Activated B cell treated with CpG ODN at 0.5 μM for 24 hours (primary cell): ENCODE data around the gene HOXD12. TPM values are rescaled to one million over a fixed set of nuclear protein-coding genes. Genes with fewer than 3 reads are reported as not detected.

Source experiments
- ATAC-seq: fragments of 200-7000 bp; cut with Tn5 transposase; one replicate; pipeline ENCODE4 v1.10.0; 2021; ENCODE audit warnings: low read depth, mild to moderate bottlenecking, moderate library complexity
- CTCF ChIA-PET: fragments of 350-600 bp; sonication (Branson Sonifier 250); formaldehyde crosslinking; loops from one replicate; lab custom pipeline; 2021; ENCODE audit warnings: antibody characterized with exemption; lab: Charles Lee
- POLR2A ChIA-PET: fragments of 350-600 bp; sonication (Branson Sonifier 250); formaldehyde crosslinking; loops from one replicate; lab custom pipeline; 2021; ENCODE audit warnings: antibody characterized with exemption; lab: Charles Lee
- DNase-seq: peaks from one replicate; pipeline ENCODE4 v3.0.0; 2022
- H3K27ac Mint-ChIP-seq: one replicate; pipeline ENCODE4 v1.8.0; 2020; ENCODE audit warnings: mixed read lengths
- H3K27me3 Mint-ChIP-seq: one replicate; pipeline ENCODE4 v1.8.0; 2021; ENCODE audit warnings: mixed read lengths
- H3K36me3 Mint-ChIP-seq: one replicate; pipeline ENCODE4 v1.8.0; 2021; ENCODE audit warnings: low read depth, mixed read lengths
- H3K4me1 Mint-ChIP-seq: one replicate; pipeline ENCODE4 v1.8.0; 2021; ENCODE audit warnings: mixed read lengths
- H3K4me3 Mint-ChIP-seq: one replicate; pipeline ENCODE4 v1.8.0; 2020; ENCODE audit warnings: mild to moderate bottlenecking, mixed read lengths
- H3K9me3 Mint-ChIP-seq: one replicate; pipeline ENCODE4 v1.8.0; 2020; ENCODE audit warnings: mixed read lengths
- intact Hi-C: fragments of 100-400 bp; cut with micrococcal nuclease; formaldehyde crosslinking; loops from one replicate; pipeline ENCODE4 v1.15.1; 2024
- total RNA-seq: library from RNA; stranded (reverse); gene quantifications from 2 replicates; pipeline ENCODE4 v1.2.3, GENCODE V29; 2022
- TF ChIP-seq, protein P1 (sequence below): fragments of 200-600 bp; IDR thresholded peaks from one replicate; pipeline ENCODE4 v1.8.0; 2022; ENCODE audit warnings: antibody characterized with exemption, mild to moderate bottlenecking

HOXD12 gene
- total RNA-seq, 1 donor from 2014 or later, result not detected

GRCh38 chr2:176067589-176068418 lies 31.8 kb upstream of the HOXD12 start:
- Mint-ChIP-seq H3K4me3 (no peak overlapping the region), H3K4me1 (peaks cover 3% of the 10 kb centered on the region), H3K36me3 (no peaks in the 10 kb centered on the region), H3K27me3 (peaks cover 68% of the 10 kb centered on the region), H3K27ac (no peak overlapping the region), H3K9me3 (no peaks in the 10 kb centered on the region)
- DNase-seq, result no peak
- TF ChIP-seq, protein P1, sequence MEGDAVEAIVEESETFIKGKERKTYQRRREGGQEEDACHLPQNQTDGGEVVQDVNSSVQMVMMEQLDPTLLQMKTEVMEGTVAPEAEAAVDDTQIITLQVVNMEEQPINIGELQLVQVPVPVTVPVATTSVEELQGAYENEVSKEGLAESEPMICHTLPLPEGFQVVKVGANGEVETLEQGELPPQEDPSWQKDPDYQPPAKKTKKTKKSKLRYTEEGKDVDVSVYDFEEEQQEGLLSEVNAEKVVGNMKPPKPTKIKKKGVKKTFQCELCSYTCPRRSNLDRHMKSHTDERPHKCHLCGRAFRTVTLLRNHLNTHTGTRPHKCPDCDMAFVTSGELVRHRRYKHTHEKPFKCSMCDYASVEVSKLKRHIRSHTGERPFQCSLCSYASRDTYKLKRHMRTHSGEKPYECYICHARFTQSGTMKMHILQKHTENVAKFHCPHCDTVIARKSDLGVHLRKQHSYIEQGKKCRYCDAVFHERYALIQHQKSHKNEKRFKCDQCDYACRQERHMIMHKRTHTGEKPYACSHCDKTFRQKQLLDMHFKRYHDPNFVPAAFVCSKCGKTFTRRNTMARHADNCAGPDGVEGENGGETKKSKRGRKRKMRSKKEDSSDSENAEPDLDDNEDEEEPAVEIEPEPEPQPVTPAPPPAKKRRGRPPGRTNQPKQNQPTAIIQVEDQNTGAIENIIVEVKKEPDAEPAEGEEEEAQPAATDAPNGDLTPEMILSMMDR, result no peak
- ChIA-PET CTCF (no interaction called here), POLR2A (no interaction called here)
- intact Hi-C loops, result no loop called here
- no peak for ATAC-seq

- H3K9me3 Mint-ChIP-seq, result no peaks in the 10 kb centered on the region
- POLR2A ChIA-PET, result no interaction called here
- TF ChIP-seq, protein P1, result no peak
- H3K4me1 Mint-ChIP-seq, result peaks cover 3% of the 10 kb centered on the region
- DNase-seq (no peak), ATAC-seq (no peak)
- peaks cover 72% of the 10 kb centered on the region for H3K27me3 Mint-ChIP-seq
- H3K4me3 Mint-ChIP-seq, result no peak overlapping the region
- CTCF ChIA-PET, result no interaction called here
- intact Hi-C loops, result no loop called here
- no peak overlapping the region for H3K27ac Mint-ChIP-seq
- no peaks in the 10 kb centered on the region for H3K36me3 Mint-ChIP-seq
These were observed 31.2 kb upstream of the HOXD12 start for GRCh38 chr2:176068419-176068832.

DNA sequence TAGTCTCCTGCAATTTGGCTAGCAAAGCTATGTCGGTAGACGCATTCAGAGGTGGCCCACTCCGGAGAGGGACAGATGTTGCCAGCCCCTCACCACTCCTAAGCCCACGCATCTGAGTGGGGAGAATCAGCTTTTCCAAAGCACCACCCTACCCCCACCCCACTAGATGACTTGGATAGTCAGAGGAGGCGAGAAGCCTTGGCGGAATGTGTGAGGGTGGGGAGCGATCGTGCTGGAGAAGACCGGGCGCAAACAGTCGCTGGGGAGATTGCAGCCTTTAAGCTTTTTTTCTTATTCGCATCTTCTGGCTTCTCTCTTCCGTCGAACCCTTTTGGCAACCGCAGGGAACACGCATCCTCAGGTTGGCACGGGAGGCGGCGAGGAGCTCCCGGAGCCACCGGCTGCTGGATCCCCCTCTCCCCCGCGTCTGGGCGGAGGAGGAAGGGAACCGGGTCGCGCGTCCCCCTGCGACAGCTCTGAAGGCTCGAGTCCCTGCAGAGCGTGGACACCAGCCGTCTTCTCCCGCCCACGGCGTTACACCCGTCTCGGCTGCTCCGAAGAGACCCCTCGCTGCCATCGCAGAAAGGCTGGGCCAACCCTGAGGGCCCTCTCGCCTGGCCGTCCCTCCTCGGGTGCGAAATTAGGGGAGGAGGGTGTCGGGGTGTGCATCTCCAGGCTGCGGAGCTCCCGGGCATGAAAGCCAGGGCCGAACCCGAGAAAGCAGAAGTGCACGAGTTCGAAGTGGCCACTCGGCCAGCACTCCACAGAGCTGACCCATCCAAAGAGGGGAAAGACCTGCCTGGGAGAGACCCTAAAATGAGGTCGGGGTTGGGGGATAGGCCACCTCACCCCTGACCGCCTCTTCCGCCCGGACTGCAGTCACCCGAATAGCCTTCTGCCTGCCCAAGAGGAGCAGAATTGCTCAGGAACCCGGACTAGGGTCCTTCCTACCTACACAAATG lies 28.0 kb upstream of the HOXD12 start:
- H3K27me3 Mint-ChIP-seq, result peaks cover 78% of the 10 kb centered on the region
- no peaks in the 10 kb centered on the region for H3K9me3 Mint-ChIP-seq
- DNase-seq (no peak), ATAC-seq (no peak)
- H3K27ac Mint-ChIP-seq, result no peak overlapping the region
- no peak overlapping the region for H3K4me3 Mint-ChIP-seq
- TF ChIP-seq, protein P1, result no peak
- H3K36me3 Mint-ChIP-seq, result no peaks in the 10 kb centered on the region
- H3K4me1 Mint-ChIP-seq, result peaks cover 3% of the 10 kb centered on the region
- POLR2A ChIA-PET, result no interaction called here
- intact Hi-C loops, result no loop called here
- CTCF ChIA-PET, result no interaction called here

GRCh38 chr2:176072292-176072669 lies 27.3 kb upstream of the HOXD12 start:
- no peak for DNase-seq
- Mint-ChIP-seq H3K27ac (no peak overlapping the region), H3K36me3 (no peaks in the 10 kb centered on the region), H3K4me1 (peaks cover 3% of the 10 kb centered on the region), H3K27me3 (peaks cover 79% of the 10 kb centered on the region), H3K4me3 (no peak overlapping the region), H3K9me3 (no peaks in the 10 kb centered on the region)
- ATAC-seq, result no peak
- intact Hi-C loops, result no loop called here
- CTCF ChIA-PET, result no interaction called here
- TF ChIP-seq, protein P1, result no peak
- POLR2A ChIA-PET, result no interaction called here
